ENCODE measurements around the gene CROCC2. TPM values are rescaled to one million over a fixed set of nuclear protein-coding genes. Genes with fewer than 3 reads are reported as not detected.

The CROCC2 gene
- total and polyA plus RNA-seq, 2 of the 13 experiments (the other 11 are each of a cell fraction or from before 2014, with no cell fraction given): not detected

GRCh38 chr2:240913810-240914644 lies 7.9 kb downstream of the CROCC2 start (continued):
- TF ChIP-seq ZNF776 (CRISPR knock-in tag; IDR thresholded peaks at IDR 0.05) (no peak), ZNF614 (CRISPR knock-in tag; IDR thresholded peaks at IDR 0.05; ENCODE audit: borderline replicate concordance) (no peak), ZFP37 (CRISPR knock-in tag; IDR thresholded peaks at IDR 0.05; ENCODE audit: borderline replicate concordance) (no peak), DBP (CRISPR knock-in tag; IDR thresholded peaks at IDR 0.05; ENCODE audit: not compliant biosample characterization) (no peak), PLSCR1 (CRISPR knock-in tag; IDR thresholded peaks at IDR 0.05; ENCODE audit: borderline replicate concordance) (no peak), ZSCAN30 (CRISPR knock-in tag; IDR thresholded peaks at IDR 0.05) (no peak), ZNF703 (CRISPR knock-in tag; IDR thresholded peaks at IDR 0.05; ENCODE audit: borderline replicate concordance) (no peak), HMGA1 (CRISPR knock-in tag; conservative IDR thresholded peaks at IDR 0.05) (no peak), WIZ (CRISPR knock-in tag; IDR thresholded peaks at IDR 0.05) (no peak), GATAD2A (CRISPR knock-in tag; IDR thresholded peaks at IDR 0.05) (peak; percentile 38; the same call in 1 of the 2 replicates), ZNF790 (CRISPR knock-in tag; IDR thresholded peaks at IDR 0.05; ENCODE audit: borderline replicate concordance) (0 out of 2 replicates have a peak, but pooled peaks have one; percentile 38), ZNF510 (CRISPR knock-in tag; IDR thresholded peaks at IDR 0.05; ENCODE audit: low read depth) (no peak), TRIM24 (CRISPR knock-in tag; IDR thresholded peaks at IDR 0.05) (no peak), FOXA1 (IDR thresholded peaks at IDR 0.05) (no peak), FOXA1 (CRISPR knock-in tag; IDR thresholded peaks at IDR 0.05) (no peak), ZNF367 (CRISPR knock-in tag; IDR thresholded peaks at IDR 0.05; ENCODE audit: borderline replicate concordance) (no peak), PRDM4 (CRISPR knock-in tag; IDR thresholded peaks at IDR 0.05; ENCODE audit: borderline replicate concordance) (no peak), NR1H2 (CRISPR knock-in tag; IDR thresholded peaks at IDR 0.05; ENCODE audit: borderline replicate concordance, low read depth) (no peak), ZNF670 (CRISPR knock-in tag; IDR thresholded peaks at IDR 0.05; ENCODE audit: borderline replicate concordance) (no peak), ZBTB20 (CRISPR knock-in tag; IDR thresholded peaks at IDR 0.05; ENCODE audit: borderline replicate concordance, low read depth) (0 out of 2 replicates have a peak, but pooled peaks have one; percentile 61), SNAPC2 (CRISPR knock-in tag; IDR thresholded peaks at IDR 0.05) (no peak), CREM (IDR thresholded peaks at IDR 0.05) (no peak), CREM (CRISPR knock-in tag; IDR thresholded peaks at IDR 0.05) (no peak), ZNF674 (CRISPR knock-in tag; IDR thresholded peaks at IDR 0.05; ENCODE audit: low read depth) (no peak), ZNF788 (CRISPR knock-in tag; IDR thresholded peaks at IDR 0.05; ENCODE audit: borderline replicate concordance) (peak; percentile 42; the same call in 1 of the 2 replicates), MEIS2 (CRISPR knock-in tag; IDR thresholded peaks at IDR 0.05) (no peak)

Data from HepG2 (cell line).